UCSD-AML1 (cell line): Measurements from ENCODE around the gene NFYC.
A peak's percentile ranks its signal among the peaks of the same experiment; 100 is the strongest.

Experiments used
- DNase-seq: peaks from one replicate; lab custom pipeline; 2025; ENCODE audit not compliant: unreplicated experiment; lab: John Stamatoyannopoulos, UW

NFYC gene

DNA sequence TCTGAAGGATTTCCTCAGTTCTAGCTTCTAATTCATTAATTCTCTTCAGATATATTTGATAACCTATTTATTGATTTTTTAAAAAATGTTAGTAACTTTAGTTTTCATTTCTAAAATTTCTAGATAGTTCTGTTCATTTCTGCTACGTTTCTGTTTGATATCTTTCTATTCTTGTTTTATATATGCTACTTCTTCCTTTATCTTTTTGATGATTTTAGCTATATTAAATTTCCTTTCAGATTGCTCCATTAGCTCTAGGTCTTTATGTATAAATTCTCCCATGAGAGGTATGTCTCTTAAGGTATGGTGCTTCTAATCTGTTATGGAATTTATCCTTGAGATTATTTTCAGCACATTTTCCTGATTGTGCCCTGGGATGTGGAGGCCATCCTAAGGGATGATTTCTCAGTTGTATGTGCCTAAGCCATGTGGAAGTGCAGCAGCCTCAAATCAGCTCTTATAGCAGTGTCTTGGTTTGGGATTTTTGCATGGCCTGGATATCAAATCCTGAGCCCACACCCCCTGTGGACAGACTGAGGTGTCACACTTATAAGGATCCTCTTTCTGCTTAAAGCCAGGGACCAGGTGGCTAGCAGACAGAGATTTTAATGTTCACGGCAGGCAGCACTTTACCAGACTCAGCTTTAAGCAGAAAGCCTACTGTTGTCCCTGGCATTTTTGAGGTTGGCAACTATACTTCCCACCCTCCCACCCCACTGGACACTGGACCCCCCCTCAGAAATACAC, 85.9 kb downstream of the NFYC start:
- DNase-seq = no peak

GRCh38 chr1:40780678-40781607, 89.4 kb downstream of the NFYC start:
- no peak for DNase-seq

- DNase-seq = no peak
These were observed 90.1 kb downstream of the NFYC start for GRCh38 chr1:40781608-40781971.

GRCh38 chr1:40782371-40782956, 91.0 kb downstream of the NFYC start:
- no peak for DNase-seq

DNA sequence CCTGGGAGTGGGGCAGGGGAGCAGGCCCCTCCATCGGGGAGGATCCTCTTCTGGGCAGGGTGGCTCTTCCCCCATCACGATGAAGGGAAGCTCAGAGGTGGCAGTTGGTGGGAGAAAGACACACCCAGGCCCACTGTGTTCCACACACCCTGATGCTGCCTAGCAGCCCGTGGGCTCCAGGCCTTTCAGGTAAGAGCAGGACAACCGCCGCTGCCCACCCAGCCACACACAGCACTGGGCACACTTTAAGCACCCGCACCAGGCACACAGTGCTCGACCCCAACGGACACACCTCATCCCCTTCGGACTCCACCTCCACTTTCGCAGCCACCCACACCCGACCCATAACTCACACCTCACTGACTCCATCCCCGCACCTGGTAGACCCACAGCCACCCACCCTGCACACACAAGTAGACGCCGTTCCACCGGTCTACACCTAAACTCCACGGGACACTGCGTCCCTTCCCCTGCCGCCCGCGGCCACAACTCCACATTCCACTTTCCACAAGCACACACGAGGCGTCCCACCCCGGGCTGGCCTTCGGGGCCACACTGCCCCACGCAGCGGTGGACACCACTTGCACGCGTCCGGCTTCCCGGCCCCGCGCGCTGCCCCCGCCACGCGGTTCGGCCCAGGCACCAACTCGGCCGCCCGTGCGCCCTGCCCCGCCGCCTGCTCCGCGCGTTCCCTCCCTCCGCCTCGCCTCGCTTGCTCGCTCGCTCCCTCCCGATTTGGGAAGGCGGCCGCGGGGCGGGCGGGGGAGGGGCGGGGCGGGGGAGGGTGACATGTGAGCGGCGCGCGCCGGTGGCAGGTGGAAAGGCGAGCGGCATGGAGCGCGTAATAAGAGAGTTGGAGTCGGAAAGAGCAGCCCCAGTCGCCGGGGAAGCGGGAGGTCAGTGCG, 91.7 kb downstream of the NFYC start, which contains the start of gene KCNQ4:
Gene KCNQ4 (plus strand): TSS at position 787 of the 905 bp plus-strand sequence. CDS start 307 bp downstream, outside the sequence.
- no peak for DNase-seq

DNA sequence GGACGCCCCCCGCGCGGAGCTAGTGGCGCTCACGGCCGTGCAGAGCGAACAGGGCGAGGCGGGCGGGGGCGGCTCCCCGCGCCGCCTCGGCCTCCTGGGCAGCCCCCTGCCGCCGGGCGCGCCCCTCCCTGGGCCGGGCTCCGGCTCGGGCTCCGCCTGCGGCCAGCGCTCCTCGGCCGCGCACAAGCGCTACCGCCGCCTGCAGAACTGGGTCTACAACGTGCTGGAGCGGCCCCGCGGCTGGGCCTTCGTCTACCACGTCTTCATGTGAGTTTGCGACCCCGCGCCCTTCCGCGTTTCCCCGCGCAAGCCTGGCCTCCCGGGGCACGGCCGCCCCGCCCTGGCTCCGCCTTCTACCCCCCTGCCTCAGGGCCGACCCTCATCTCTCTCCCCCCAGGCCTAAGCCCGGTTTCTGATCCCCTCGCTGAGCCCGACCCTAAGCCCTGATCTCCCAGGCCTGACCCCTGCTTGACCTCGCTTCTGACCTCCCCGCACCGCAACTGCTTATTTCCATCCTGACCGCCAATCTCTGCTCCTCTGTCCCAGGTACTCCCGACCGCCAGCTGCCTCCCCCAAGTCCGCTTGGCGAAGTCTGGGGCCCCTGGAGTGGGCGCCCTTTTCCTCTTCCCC, 92.8 kb downstream of the NFYC start:
- no peak for DNase-seq

GRCh38 chr1:40784771-40785151, 93.3 kb downstream of the NFYC start:
- no peak for DNase-seq

DNA sequence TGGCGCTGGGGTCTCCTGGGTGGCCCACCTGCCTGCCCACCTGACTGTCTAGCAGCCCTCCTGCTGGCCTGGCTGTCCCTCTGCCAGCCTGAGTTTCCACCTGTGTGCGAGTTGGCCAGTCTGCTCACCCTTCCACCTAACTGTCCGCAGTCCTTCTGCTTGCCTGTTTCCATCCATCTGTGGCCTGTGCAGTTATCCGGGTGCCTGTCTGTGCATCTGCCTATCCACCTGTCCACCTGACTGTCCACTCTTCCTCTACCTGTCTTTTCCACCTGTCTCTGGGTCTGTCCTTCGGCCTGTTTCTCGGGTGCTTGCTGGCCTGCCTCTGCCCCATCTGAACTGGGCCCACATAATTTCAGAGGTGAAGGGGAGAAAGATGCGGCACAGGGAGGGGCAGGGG, 93.9 kb downstream of the NFYC start:
- DNase-seq = no peak

- peak; percentile 35 for DNase-seq
These were observed 94.9 kb downstream of the NFYC start for GRCh38 chr1:40786171-40786994.

GRCh38 chr1:40786995-40787705, 95.6 kb downstream of the NFYC start:
- DNase-seq = no peak

DNA sequence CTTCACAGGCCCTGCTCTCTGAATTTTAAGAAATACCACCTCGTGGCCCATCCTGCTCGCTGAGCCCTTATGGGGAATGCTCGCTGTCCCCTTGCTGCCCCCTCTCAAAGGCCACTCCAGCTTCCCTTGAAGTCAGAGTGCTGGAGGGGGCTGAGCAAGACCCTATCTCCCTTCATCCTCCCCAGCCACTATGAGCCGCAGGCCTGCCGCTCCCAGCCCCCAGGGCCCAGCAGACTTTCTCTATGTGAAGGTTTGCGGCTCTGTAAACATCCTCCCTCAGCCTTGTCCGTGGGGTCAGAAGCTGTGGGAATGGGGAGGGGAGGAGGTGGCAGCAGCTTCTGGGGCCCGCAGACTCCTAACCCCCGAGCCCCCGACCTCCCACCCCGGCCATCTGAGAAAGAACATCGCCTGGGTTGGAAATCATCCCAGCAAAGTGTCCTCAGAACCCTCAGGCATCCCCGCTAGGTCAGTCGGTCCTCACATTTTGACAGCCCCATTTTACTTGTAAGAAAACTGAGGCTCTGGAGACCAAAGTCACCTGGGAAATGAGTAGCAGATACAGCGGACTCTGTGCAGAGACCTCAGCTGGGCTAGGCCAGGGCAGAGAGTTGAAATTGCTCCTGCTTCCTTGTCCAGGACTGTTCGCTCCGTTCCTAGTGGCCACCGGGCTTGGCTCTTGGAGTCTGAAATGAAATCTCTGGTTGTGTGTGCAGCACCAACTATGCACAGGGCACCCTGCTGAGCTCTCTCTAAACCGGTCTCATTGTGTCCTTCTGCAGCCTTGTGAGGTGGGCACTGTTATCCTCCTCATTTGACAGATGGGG, 96.4 kb downstream of the NFYC start:
- no peak for DNase-seq

GRCh38 chr1:40788561-40789341, 97.2 kb downstream of the NFYC start:
- no peak for DNase-seq

DNA sequence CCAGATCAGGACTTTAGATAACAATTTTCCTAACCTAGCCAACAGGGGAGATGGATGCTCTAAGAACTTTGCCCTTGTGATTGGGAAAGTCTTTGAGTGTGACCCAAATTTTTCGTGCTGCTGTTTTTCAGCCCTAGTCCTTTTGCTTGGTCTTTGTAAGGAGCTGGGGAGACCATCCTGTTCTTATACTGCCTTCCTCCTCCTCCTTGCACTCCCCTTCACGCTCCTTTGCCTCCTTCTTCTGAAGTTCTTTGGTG, 97.8 kb downstream of the NFYC start:
- DNase-seq = no peak

DNA sequence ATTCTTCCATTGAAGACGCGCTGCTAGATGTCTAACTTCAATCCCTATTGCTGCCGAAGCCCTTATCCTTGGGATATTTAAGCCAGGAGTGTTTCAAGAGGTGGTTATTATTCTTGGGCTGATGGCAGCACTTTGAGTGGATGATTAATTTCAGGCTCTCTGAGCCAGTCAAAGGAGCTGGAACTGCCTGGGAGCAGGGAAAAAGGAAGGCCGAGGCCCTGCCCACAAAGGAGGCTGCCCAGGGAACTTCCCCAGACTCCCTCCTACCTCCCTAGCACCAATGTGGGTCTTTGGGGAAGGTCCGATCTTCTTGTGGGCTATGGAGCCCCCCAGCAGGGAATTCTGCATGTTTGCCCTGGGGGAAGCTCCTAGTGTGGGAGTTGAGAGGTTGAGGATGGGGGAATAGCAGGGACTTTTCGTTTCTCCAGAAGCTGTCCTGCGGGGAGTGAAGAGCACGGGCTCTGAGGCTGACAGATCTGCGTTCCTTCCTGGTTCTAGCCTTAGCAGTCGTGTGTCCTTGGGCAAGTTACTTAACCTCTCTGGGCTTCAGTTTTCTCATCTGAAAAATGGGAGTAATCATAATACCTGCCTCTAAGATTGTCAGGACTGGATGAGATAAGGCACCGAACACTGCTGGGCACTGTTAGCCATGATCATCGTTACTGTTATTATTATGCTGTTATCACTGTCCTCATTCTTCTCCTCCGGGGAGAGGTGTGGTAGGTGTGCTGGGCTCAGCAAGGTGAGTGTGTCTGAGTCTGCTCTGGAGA, 98.3 kb downstream of the NFYC start:
- no peak for DNase-seq

- DNase-seq = no peak
These were observed 100.5 kb downstream of the NFYC start for GRCh38 chr1:40792036-40792435.

DNA sequence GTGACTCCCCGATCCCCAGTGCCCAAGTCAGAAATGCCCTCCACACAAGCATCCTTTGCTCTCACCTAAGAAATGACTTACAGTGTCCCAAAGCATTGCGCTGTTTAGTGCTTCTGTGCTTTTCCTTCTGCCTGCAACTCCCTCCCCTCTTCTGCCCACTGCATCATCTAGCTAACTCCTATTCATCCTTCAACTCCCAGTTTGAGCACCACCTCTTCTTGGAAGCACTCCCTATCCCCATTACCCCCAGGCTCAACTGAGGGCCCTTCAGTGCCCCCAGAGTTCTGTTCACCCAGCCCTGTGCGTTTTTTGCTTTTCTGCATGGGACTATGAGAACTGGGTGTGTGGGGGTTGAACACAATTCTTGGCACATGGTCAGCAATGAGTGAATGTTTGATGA, 102.1 kb downstream of the NFYC start:
- DNase-seq = no peak

- DNase-seq = no peak
These were observed 102.5 kb downstream of the NFYC start for GRCh38 chr1:40794048-40794447.
